Parathyroid adenoma (tissue), 2 donors: Measurements from ENCODE around the gene UNCX.
"Not testable (repeated sequence)": the region's sequence is repeated elsewhere in the genome, so short reads cannot be mapped to it uniquely, and the experiment has no call there.

Experiments
- H2AFZ ChIP-seq: fragments of 300-600 bp; sonication (generic); one replicate; pipeline ENCODE4 v1.7.0; 2017; ENCODE audit warnings: antibody characterized with exemption, mild to moderate bottlenecking
- H3K27ac ChIP-seq: fragments of 300-600 bp; sonication (generic); one replicate; pipeline ENCODE4 v1.7.0; 2017
- H3K27me3 ChIP-seq: fragments of 300-600 bp; sonication (generic); one replicate; pipeline ENCODE4 v1.7.0; 2017; ENCODE audit warnings: low read length; ENCODE audit not compliant: control insufficient read depth, insufficient read depth
- H3K36me3 ChIP-seq: fragments of 300-600 bp; sonication (generic); one replicate; pipeline ENCODE4 v1.7.0; 2017; ENCODE audit warnings: low read length; ENCODE audit not compliant: control insufficient read depth, insufficient read depth
- H3K4me1 ChIP-seq: fragments of 300-600 bp; sonication (generic); one replicate; pipeline ENCODE4 v1.7.0; 2017; ENCODE audit warnings: control low read depth
- H3K4me2 ChIP-seq: fragments of 300-600 bp; sonication (generic); one replicate; pipeline ENCODE4 v1.7.0; 2017; ENCODE audit warnings: low read length
- H3K4me3 ChIP-seq: fragments of 300-600 bp; sonication (generic); one replicate; pipeline ENCODE4 v1.7.0; 2017; ENCODE audit warnings: low read depth, low read length
- H3K79me2 ChIP-seq: fragments of 300-600 bp; sonication (generic); one replicate; pipeline ENCODE4 v1.7.0; 2017; ENCODE audit warnings: control low read depth
- H3K9ac ChIP-seq: fragments of 300-600 bp; sonication (generic); one replicate; pipeline ENCODE4 v1.7.0; 2017; ENCODE audit warnings: mild to moderate bottlenecking
- H3K9me3 ChIP-seq: fragments of 300-600 bp; sonication (generic); one replicate; pipeline ENCODE4 v1.7.0; 2017; ENCODE audit warnings: low read length; ENCODE audit not compliant: control insufficient read depth
- TF ChIP-seq, protein P1 (sequence below): fragments of 300-600 bp; sonication (generic); IDR thresholded peaks from one replicate; pipeline ENCODE4 v1.7.0; 2017; ENCODE audit warnings: antibody characterized with exemption, mild to moderate bottlenecking
- donor health status: primary hyperparathyroidism.

The UNCX gene

GRCh38 chr7:1260244-1260635 lies 27.6 kb downstream of the UNCX start:
- H3K9ac ChIP-seq, result no peak overlapping the region
- H3K27ac ChIP-seq, result no peak overlapping the region
- peaks cover 2% of the 10 kb centered on the region for H3K27me3 ChIP-seq
- no peaks in the 10 kb centered on the region for H3K79me2 ChIP-seq
- H3K4me1 ChIP-seq, result no peaks in the 10 kb centered on the region
- H2AFZ ChIP-seq, result no peak overlapping the region
- H3K9me3 ChIP-seq, result no peaks in the 10 kb centered on the region
- no peaks in the 10 kb centered on the region for H3K36me3 ChIP-seq
- H3K4me2 ChIP-seq, result no peak overlapping the region
- no peak overlapping the region for H3K4me3 ChIP-seq
- TF ChIP-seq, protein P1, sequence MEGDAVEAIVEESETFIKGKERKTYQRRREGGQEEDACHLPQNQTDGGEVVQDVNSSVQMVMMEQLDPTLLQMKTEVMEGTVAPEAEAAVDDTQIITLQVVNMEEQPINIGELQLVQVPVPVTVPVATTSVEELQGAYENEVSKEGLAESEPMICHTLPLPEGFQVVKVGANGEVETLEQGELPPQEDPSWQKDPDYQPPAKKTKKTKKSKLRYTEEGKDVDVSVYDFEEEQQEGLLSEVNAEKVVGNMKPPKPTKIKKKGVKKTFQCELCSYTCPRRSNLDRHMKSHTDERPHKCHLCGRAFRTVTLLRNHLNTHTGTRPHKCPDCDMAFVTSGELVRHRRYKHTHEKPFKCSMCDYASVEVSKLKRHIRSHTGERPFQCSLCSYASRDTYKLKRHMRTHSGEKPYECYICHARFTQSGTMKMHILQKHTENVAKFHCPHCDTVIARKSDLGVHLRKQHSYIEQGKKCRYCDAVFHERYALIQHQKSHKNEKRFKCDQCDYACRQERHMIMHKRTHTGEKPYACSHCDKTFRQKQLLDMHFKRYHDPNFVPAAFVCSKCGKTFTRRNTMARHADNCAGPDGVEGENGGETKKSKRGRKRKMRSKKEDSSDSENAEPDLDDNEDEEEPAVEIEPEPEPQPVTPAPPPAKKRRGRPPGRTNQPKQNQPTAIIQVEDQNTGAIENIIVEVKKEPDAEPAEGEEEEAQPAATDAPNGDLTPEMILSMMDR, result no peak

DNA sequence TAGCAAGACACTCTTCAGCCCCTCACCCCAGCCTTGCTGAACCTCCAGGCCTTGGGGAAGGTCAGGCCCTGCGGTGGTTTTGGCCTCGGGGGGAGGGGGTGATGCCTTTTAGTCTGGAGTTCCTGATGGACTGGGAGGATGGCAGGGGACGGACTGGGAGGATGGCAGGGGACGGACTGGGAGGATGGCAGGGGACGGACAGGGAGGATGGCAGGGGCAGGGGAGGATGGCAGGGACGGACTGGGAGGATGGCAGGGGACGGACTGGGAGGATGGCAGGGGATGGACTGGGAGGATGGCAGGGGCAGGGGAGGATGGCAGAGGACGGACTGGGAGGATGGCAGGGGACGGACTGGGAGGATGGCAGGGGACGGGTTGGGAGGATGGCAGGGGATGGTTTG lies 28.4 kb downstream of the UNCX start:
- not testable (repeated sequence) for H3K27ac ChIP-seq, H3K4me1 ChIP-seq, H2AFZ ChIP-seq, H3K36me3 ChIP-seq, H3K79me2 ChIP-seq, H3K4me2 ChIP-seq, H3K4me3 ChIP-seq, H3K9me3 ChIP-seq, H3K27me3 ChIP-seq, H3K9ac ChIP-seq

DNA sequence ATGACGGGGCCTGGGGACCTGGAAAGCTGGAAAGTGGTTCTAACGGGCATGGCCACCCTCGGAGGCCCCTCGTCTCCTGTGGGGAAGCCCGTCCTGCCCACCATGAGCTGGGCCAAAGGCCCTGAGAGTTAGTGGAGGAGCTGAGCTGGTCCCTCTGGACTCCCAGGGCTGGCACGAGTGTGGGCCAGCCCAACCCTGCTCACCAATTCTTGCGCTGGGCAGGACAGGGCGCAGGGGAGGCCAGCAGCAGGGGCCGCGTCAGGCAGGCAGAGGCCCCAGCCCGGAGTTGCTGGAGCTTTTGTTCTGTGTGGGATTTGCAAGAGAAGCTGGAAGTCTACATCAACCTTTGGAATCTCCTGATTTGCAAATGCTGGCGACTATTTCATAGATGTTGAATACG lies 29.8 kb downstream of the UNCX start:
- Histone ChIP-seq H3K4me2 (no peak overlapping the region), H3K79me2 (no peaks in the 10 kb centered on the region), H2AFZ (no peak overlapping the region), H3K9ac (no peak overlapping the region), H3K27me3 (no peaks in the 10 kb centered on the region), H3K27ac (no peak overlapping the region), H3K9me3 (no peaks in the 10 kb centered on the region), H3K4me1 (no peaks in the 10 kb centered on the region), H3K36me3 (no peaks in the 10 kb centered on the region), H3K4me3 (no peak overlapping the region)
- TF ChIP-seq, protein P1, result no peak

DNA sequence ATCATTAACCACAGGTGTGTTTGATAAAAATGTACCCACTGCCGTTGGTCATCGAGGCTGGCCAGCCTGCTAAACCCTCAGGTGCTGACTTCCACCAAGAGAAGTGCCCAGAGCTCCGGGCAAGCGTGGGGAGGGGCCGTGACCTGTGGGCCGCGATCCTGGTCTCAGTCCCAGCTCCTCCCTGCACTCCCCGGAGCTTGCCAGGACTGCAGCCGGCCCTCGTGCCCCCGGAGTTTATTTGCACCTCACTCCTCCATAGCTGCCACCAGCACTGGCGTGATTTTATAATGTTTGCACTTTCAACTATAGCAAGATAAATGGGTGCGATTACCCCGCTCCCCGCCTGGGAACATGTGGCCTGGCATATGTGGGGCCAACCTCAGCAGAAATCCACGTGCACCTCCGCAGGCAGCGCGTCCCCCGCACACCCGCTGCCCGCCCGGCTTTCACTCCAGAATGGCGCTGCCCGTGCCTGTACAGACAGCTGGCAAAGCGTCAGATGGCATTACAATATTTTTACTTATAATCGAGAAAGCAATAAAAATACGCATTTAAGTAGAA lies 30.8 kb downstream of the UNCX start:
- no peaks in the 10 kb centered on the region for H3K9me3 ChIP-seq
- H3K4me2 ChIP-seq, result no peak overlapping the region
- no peaks in the 10 kb centered on the region for H3K36me3 ChIP-seq
- no peak overlapping the region for H2AFZ ChIP-seq
- H3K4me3 ChIP-seq, result no peak overlapping the region
- no peaks in the 10 kb centered on the region for H3K27me3 ChIP-seq
- H3K27ac ChIP-seq, result no peak overlapping the region
- H3K4me1 ChIP-seq, result no peaks in the 10 kb centered on the region
- no peak overlapping the region for H3K9ac ChIP-seq
- TF ChIP-seq, protein P1, result no peak
- no peaks in the 10 kb centered on the region for H3K79me2 ChIP-seq

DNA sequence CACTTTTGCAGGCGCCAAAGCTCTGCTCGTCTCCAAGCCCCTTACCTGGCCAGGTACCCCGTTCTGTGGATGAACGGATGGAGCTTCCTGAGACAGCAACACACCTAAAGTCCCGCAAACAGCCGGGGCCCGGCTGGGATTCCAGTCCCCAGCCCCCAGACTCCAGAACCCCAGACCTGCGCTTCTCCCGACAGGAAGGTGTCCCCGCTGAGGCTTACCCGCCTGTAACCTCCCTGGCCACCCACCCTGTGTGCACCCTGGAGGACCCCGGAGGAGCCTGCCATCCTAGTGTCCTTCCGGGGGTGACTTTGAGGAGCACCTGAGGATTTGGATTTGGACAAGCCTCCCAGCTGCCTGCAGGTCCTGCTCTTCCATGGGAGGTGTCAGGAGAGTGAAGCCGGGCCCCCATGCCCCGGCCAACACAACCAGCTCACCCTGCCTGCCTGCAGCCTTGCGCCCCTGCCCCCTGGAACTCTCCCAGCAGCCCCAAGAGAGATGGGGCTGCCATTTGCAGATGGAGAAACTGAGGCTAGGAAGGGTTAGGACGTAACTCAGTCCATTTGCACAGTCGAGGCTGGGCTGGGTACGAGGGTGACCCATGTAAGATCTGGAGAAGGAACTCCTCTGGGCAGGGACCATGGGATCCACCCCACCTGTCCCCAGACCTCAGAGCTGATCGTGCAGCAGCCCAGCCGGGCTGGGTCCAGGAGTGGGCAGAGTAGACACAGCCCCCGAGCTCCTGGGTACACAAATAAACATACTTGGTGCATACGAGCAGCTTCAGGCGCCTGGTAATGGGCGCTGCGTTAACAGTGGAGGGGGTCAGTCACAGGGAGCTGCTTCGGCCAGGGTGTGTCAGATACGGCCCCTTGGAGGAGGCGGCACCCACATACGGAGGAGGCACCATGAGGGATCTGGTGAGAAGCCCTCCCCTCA lies 31.9 kb downstream of the UNCX start:
- H3K9ac ChIP-seq, result no peak overlapping the region
- TF ChIP-seq, protein P1, result no peak
- H3K4me2 ChIP-seq, result no peak overlapping the region
- H3K27ac ChIP-seq, result no peak overlapping the region
- no peaks in the 10 kb centered on the region for H3K36me3 ChIP-seq
- H3K27me3 ChIP-seq, result no peaks in the 10 kb centered on the region
- H3K79me2 ChIP-seq, result no peaks in the 10 kb centered on the region
- H2AFZ ChIP-seq, result no peak overlapping the region
- H3K9me3 ChIP-seq, result no peaks in the 10 kb centered on the region
- H3K4me3 ChIP-seq, result no peak overlapping the region
- no peaks in the 10 kb centered on the region for H3K4me1 ChIP-seq
